HFFc6 (cell line): ENCODE results near the gene OR9A4. TPM values are rescaled to one million over a fixed set of nuclear protein-coding genes. Genes with fewer than 3 reads are reported as not detected.

Source experiments
- DNase-seq: peaks from one replicate; pipeline ENCODE4 v3.0.0-alpha.2; 2018
- H3K27ac Mint-ChIP-seq: 2 replicates; pipeline ENCODE4 v1.8.0; 2020; ENCODE audit warnings: mild to moderate bottlenecking, mixed read lengths
- H3K27me3 Mint-ChIP-seq: 2 replicates; pipeline ENCODE4 v1.8.0; 2021; ENCODE audit warnings: mild to moderate bottlenecking, moderate library complexity, mixed read lengths; ENCODE audit not compliant: insufficient read depth
- H3K36me3 Mint-ChIP-seq: 2 replicates; pipeline ENCODE4 v1.8.0; 2021; ENCODE audit warnings: low read depth, mixed read lengths
- H3K4me1 Mint-ChIP-seq: 2 replicates; pipeline ENCODE4 v1.8.0; 2020; ENCODE audit warnings: low read depth, mixed read lengths
- H3K4me3 Mint-ChIP-seq: 2 replicates; pipeline ENCODE4 v1.8.0; 2020; ENCODE audit warnings: mild to moderate bottlenecking, moderate library complexity, mixed read lengths
- H3K9me3 Mint-ChIP-seq: 2 replicates; pipeline ENCODE4 v1.8.0; 2020; ENCODE audit warnings: mild to moderate bottlenecking, mixed read lengths
- CTCF ChIP-seq: fragments of 200-600 bp; sonication (generic); IDR thresholded peaks from 2 replicates; pipeline ENCODE4 v1.5.0; 2021; ENCODE audit warnings: antibody characterized with exemption, mild to moderate bottlenecking
- total RNA-seq, 6 experiments: library from RNA; stranded (reverse); fragmentation: NEBNext Ultra II Directional; extraction: Animal tissue kit (Norgen Biotek cat#: 25700); gene quantifications; 2 replicates in 1 of 6; 3 replicates in 5 of 6; pipeline ENCODE4 v1.2.3, GENCODE V29; 2021

The OR9A4 gene
- total RNA-seq, 6 experiments from 2014 or later = not detected

- H3K27me3 Mint-ChIP-seq = no peaks in the 10 kb centered on the region
- no peaks in the 10 kb centered on the region for H3K36me3 Mint-ChIP-seq
- H3K27ac Mint-ChIP-seq = no peak overlapping the region
- no peaks in the 10 kb centered on the region for H3K4me1 Mint-ChIP-seq
- DNase-seq = no peak
- peaks cover 31% of the 10 kb centered on the region for H3K9me3 Mint-ChIP-seq
- no peak for TF ChIP-seq CTCF
- H3K4me3 Mint-ChIP-seq = no peak overlapping the region
Observed at GRCh38 chr7:141906285-141906684, 9.9 kb upstream of the OR9A4 start.

DNA sequence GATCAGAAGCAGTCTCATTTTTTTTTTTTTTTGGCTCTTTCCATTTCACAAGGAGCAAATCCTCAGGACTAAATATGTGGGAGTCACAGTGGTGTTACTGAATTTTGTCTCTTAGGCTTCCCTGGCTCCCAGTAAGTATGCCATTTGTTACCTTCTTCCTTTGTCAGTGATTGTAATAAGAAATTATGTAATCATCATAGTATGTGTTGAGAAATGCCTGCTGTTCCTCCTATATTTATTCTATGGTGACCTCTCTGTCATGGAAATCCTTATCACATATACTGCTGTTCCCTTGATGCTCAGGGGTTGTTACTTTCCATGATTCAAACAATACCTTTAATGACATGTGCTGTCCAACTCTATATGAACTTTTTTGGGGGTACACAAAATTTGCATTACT lies 4.8 kb upstream of the OR9A4 start:
- DNase-seq = no peak
- H3K27ac Mint-ChIP-seq = no peak overlapping the region
- no peaks in the 10 kb centered on the region for H3K4me1 Mint-ChIP-seq
- no peak for TF ChIP-seq CTCF
- no peaks in the 10 kb centered on the region for H3K36me3 Mint-ChIP-seq
- H3K4me3 Mint-ChIP-seq = no peak overlapping the region
- no peaks in the 10 kb centered on the region for H3K27me3 Mint-ChIP-seq
- H3K9me3 Mint-ChIP-seq = peaks cover 46% of the 10 kb centered on the region

GRCh38 chr7:141915565-141915964 lies 634 bp upstream of the OR9A4 start:
- Mint-ChIP-seq H3K27me3 (no peaks in the 10 kb centered on the region), H3K27ac (no peak overlapping the region), H3K36me3 (no peaks in the 10 kb centered on the region), H3K4me3 (no peak overlapping the region), H3K9me3 (peaks cover 61% of the 10 kb centered on the region), H3K4me1 (no peaks in the 10 kb centered on the region)
- DNase-seq = no peak
- no peak for TF ChIP-seq CTCF

DNA sequence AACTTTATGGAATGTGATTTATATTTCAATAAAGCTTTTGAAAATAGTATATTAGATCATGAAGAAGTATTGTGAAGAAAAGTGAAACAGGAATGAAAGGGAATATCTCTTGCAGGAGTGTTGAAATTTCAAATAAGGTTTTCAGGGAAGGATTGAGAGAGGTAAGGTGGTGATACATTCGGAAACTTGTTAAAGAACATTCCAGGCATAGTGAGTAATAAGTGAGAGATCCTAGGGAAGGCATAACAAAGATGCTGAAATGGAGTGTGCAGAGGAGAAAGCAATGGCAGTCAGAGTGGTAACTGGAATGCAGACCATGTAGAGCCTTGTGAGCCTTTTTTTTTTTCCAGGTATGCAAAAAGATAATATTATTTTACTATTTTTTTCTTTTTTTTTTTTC lies 4.1 kb downstream of the OR9A4 start:
- Mint-ChIP-seq H3K9me3 (peaks cover 39% of the 10 kb centered on the region), H3K27ac (no peak overlapping the region), H3K4me1 (no peaks in the 10 kb centered on the region), H3K36me3 (no peaks in the 10 kb centered on the region), H3K4me3 (no peak overlapping the region), H3K27me3 (no peaks in the 10 kb centered on the region)
- DNase-seq = no peak
- no peak for TF ChIP-seq CTCF

DNA sequence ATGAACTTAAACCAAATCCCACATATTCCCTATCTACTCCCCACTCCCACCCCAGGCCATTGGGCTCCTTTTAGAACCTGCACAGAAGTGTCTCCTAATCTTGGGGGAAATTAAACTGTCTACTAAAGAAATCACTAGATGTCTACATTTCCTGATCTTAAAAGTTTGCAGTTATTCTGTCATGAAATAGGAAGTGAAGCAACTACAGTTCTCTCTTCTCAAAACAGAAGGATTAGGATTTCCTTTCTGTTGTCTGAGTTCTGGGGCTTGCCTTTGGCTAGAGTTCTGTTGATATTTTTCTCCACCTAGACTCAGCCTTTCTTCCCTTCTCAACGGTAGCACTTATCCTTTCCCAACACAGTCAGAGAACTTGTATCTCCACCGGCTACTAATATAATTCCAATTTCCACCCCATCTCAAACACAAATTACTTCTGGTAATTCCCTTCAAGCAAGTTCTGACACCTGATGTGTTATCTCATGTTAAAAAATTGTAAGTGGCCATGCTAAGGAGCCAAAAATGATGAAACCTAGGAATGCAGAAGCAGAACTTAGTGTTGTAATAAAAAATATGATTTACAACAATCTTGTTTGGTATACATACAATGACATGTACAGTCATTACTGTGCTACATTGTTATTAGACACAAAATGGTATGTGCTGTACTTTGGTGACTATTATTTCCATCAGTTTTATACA lies 12.1 kb downstream of the OR9A4 start:
- no peak for DNase-seq
- H3K4me1 Mint-ChIP-seq = no peaks in the 10 kb centered on the region
- no peaks in the 10 kb centered on the region; the same call in 1 of the 2 replicates for H3K27me3 Mint-ChIP-seq
- H3K27ac Mint-ChIP-seq = no peak overlapping the region
- peaks cover 4% of the 10 kb centered on the region; the same call in 1 of the 2 replicates for H3K36me3 Mint-ChIP-seq
- no peak for TF ChIP-seq CTCF
- H3K4me3 Mint-ChIP-seq = no peak overlapping the region
- H3K9me3 Mint-ChIP-seq = peaks cover 34% of the 10 kb centered on the region
